HepG2 (cell line): ENCODE results near the gene FBXO41. TPM values are rescaled to one million over a fixed set of nuclear protein-coding genes. Genes with fewer than 3 reads are reported as not detected.

Experiments used
- ATAC-seq: fragments of 200-7000 bp; cut with Tn5 transposase; 3 replicates; pipeline ENCODE4 v1.9.1; 2020; ENCODE audit warnings: mild to moderate bottlenecking, moderate library complexity
- BruUV-seq: library from RNA; stranded (reverse); fragments of 400-500 nt; replicated peaks from 2 replicates; lab custom pipeline; 2021; lab: Mats Ljungman, UMichigan
- CTCF ChIA-PET: fragments of 300-600 bp; formaldehyde crosslinking; extraction: SDS; loops from one replicate; lab custom pipeline; 2021; ENCODE audit warnings: low total read pairs, inconsistent platforms, low intra/inter-chr PET ratio; lab: Yijun Ruan, JAX
- POLR2A ChIA-PET: fragments of 350-600 bp; sonication (Branson Sonifier 250); formaldehyde crosslinking; loops from one replicate; lab custom pipeline; 2020; ENCODE audit warnings: antibody characterized with exemption, inconsistent platforms; lab: Yijun Ruan, JAX
- DNase-seq: peaks from one replicate; pipeline ENCODE4 v3.0.0-alpha.2; 2015; ENCODE audit warnings: low spot score
- FAIRE-seq: peaks from 3 replicates; lab custom pipeline; 2011; peaks lifted over from hg19 to GRCh38; lab: Jason Lieb, UNC
- H2AFZ ChIP-seq: one replicate; pipeline ENCODE4 v1.6.1; 2011; ENCODE audit warnings: low read length, inconsistent platforms
- H3K27ac ChIP-seq: fragments of 300-600 bp; 3 replicates; pipeline ENCODE4 v1.8.0; 2011; ENCODE audit warnings: mixed run types, mild to moderate bottlenecking, mixed read lengths, low read length, inconsistent platforms; ENCODE audit not compliant: insufficient read depth; ENCODE audit errors: extremely low read length
- H3K27me3 ChIP-seq, 2 experiments: fragments of 200-600 bp in 1 of 2; 2 replicates in 1 of 2; 3 replicates in 1 of 2; pipeline versions ENCODE4 v1.6.0 to v1.8.0; 2011; ENCODE audit warnings: low read length in 2 of 2, mild to moderate bottlenecking in 2 of 2, moderate library complexity in 2 of 2, inconsistent platforms in 1 of 2; ENCODE audit not compliant: insufficient read depth in 2 of 2, control insufficient read depth in 1 of 2
- H3K36me3 ChIP-seq, 2 experiments: fragments of 200-600 bp in 1 of 2; replicated peaks in 1 of 2; 2 replicates in 1 of 2; 3 replicates in 1 of 2; pipeline versions ENCODE4 v1.5.1 to v1.8.0; 2011; ENCODE audit warnings: low read length in 2 of 2, inconsistent platforms in 1 of 2; ENCODE audit not compliant: insufficient read depth in 2 of 2, control insufficient read depth in 1 of 2
- H3K4me1 ChIP-seq: 2 replicates; pipeline ENCODE4 v1.5.1; 2012; ENCODE audit warnings: low read length, inconsistent platforms; ENCODE audit not compliant: insufficient read depth
- H3K4me2 ChIP-seq: 2 replicates; pipeline ENCODE4 v1.6.0; 2011; ENCODE audit warnings: low read depth, low read length, inconsistent platforms
- H3K4me3 ChIP-seq, 3 experiments: fragments of 200-600 bp in 1 of 3; sonication (generic), shearing (Covaris generic) in 1 of 3; replicated peaks in 1 of 3; 2 replicates each; pipeline ENCODE4 v1.5.1; 2011 to 2016; ENCODE audit warnings: low read length in 3 of 3, inconsistent platforms in 2 of 3, low read depth in 2 of 3, mild to moderate bottlenecking in 2 of 3, control low read depth in 1 of 3, mixed read lengths in 1 of 3; ENCODE audit not compliant: insufficient read depth in 1 of 3
- H3K79me2 ChIP-seq: one replicate; pipeline ENCODE4 v1.6.1; 2011; ENCODE audit warnings: low read length, inconsistent platforms; ENCODE audit not compliant: insufficient read depth
- H3K9ac ChIP-seq: 2 replicates; pipeline ENCODE4 v1.6.0; 2011; ENCODE audit warnings: mild to moderate bottlenecking, low read depth, low read length, inconsistent platforms; ENCODE audit not compliant: insufficient read depth
- H3K9me3 ChIP-seq: 2 replicates; pipeline ENCODE4 v1.5.1; 2012; ENCODE audit warnings: mild to moderate bottlenecking, low read length
- H4K20me1 ChIP-seq: 2 replicates; pipeline ENCODE4 v1.6.0; 2011; ENCODE audit warnings: inconsistent platforms, mild to moderate bottlenecking, low read length, moderate library complexity; ENCODE audit not compliant: insufficient read depth
- ATF7 ChIP-seq, 2 experiments: fragments of 450-650 bp in 1 of 2; sonication (generic) in 1 of 2; formaldehyde crosslinking in 1 of 2; IDR thresholded peaks; 2 replicates each; pipeline versions ENCODE4 v1.4.0 to v1.6.1; 2016 to 2020; ENCODE audit warnings: antibody characterized with exemption in 1 of 2, mild to moderate bottlenecking in 1 of 2, missing genetic modification reagents in 1 of 2
- CREB1 ChIP-seq, 2 experiments: fragments of 450-650 bp in 1 of 2; IDR thresholded peaks; 2 replicates each; pipeline ENCODE4 v1.6.1; 2016 to 2017; ENCODE audit warnings: control low read depth in 1 of 2, mild to moderate bottlenecking in 1 of 2, missing compliant biosample characterization in 1 of 2, missing genetic modification characterization in 1 of 2
- HNF4A ChIP-seq: sonication (generic); formaldehyde crosslinking; IDR thresholded peaks from 2 replicates; pipeline ENCODE4 v1.4.0; 2020; ENCODE audit warnings: missing genetic modification reagents
- NR2F2 ChIP-seq: IDR thresholded peaks from 2 replicates; pipeline ENCODE4 v1.6.1; 2012; ENCODE audit warnings: low read depth, inconsistent platforms, borderline replicate concordance
- SP5 ChIP-seq: IDR thresholded peaks from 2 replicates; pipeline ENCODE4 v1.6.1; 2016; ENCODE audit warnings: low read depth, borderline replicate concordance
- ZBTB25 ChIP-seq: IDR thresholded peaks from 2 replicates; pipeline ENCODE4 v1.6.1; 2018; ENCODE audit warnings: missing genetic modification reagents
- ZBTB33 ChIP-seq: sonication (generic); formaldehyde crosslinking; IDR thresholded peaks from 2 replicates; pipeline ENCODE4 v1.4.0; 2020; ENCODE audit warnings: missing genetic modification reagents
- ZNF124 ChIP-seq: sonication (generic); formaldehyde crosslinking; IDR thresholded peaks from 2 replicates; pipeline ENCODE4 v1.4.0; 2020; ENCODE audit warnings: missing genetic modification reagents
- ZNF138 ChIP-seq: sonication (generic); formaldehyde crosslinking; IDR thresholded peaks from 2 replicates; pipeline ENCODE4 v1.5.0; 2020; ENCODE audit warnings: mild to moderate bottlenecking, low read depth, missing genetic modification reagents
- ZNF577 ChIP-seq: sonication (generic); formaldehyde crosslinking; IDR thresholded peaks from 2 replicates; pipeline ENCODE4 v1.4.0; 2020; ENCODE audit warnings: mild to moderate bottlenecking, low read depth, missing genetic modification reagents, borderline replicate concordance
- ZNF772 ChIP-seq: sonication (generic); formaldehyde crosslinking; IDR thresholded peaks from 2 replicates; pipeline ENCODE4 v1.5.0; 2020; ENCODE audit warnings: mild to moderate bottlenecking, missing genetic modification reagents
- WGBS: methylation state at CpG from one replicate; pipeline ENCODE4 v1.1.6; 2017; ENCODE audit warnings: low lambda C conversion rate; 5-methylcytosine and 5-hydroxymethylcytosine counted together
- in situ Hi-C: cut with HindIII; loops from 2 replicates; pipeline ENCODE4 v1.10.0; 2017; ENCODE audit warnings: low pct_unique_long_range_greater_than_20kb; ENCODE audit not compliant: extremely low pct_ligation_motif_present
- intact Hi-C: fragments of 100-400 bp; cut with micrococcal nuclease; formaldehyde crosslinking; loops from one replicate; pipeline ENCODE4 v1.10.0; 2022; ENCODE audit not compliant: unreplicated experiment
- polyA plus RNA-seq, 8 experiments: library from polyadenylated mRNA; depleted of rRNA in 3 of 8; stranded (reverse) in 7 of 8; unstranded in 1 of 8; fragments of >200 nt; fragmentation: Illumina TruSeq in 4 of 8; extraction: Trizol in 4 of 8; gene quantifications; 2 replicates each; pipeline versions ENCODE4 v1.2.1 to v1.2.3, GENCODE V29; 2011 to 2016; ENCODE audit warnings: low read depth in 4 of 8, missing spikeins in 1 of 8, mixed read lengths in 1 of 8; ENCODE audit not compliant: insufficient read depth in 1 of 8
- total RNA-seq, 5 experiments: library from RNA; depleted of rRNA; stranded (reverse); fragments of >200 nt; fragmentation: Illumina TruSeq; extraction: Trizol; gene quantifications; 2 replicates each; pipeline ENCODE4 v1.2.3, GENCODE V29; 2016; ENCODE audit warnings: low read depth in 1 of 5
- TF ChIP-seq, protein P1 (sequence below): sonication (generic); formaldehyde crosslinking; IDR thresholded peaks from 2 replicates; pipeline ENCODE4 v1.5.1; 2020; ENCODE audit warnings: missing genetic modification reagents, mild to moderate bottlenecking, borderline replicate concordance

The FBXO41 gene
- total and polyA plus RNA-seq, 2 of the 13 experiments (the other 11 are each of a cell fraction or from before 2014, with no cell fraction given): 4.2 to 10.3 TPM

DNA sequence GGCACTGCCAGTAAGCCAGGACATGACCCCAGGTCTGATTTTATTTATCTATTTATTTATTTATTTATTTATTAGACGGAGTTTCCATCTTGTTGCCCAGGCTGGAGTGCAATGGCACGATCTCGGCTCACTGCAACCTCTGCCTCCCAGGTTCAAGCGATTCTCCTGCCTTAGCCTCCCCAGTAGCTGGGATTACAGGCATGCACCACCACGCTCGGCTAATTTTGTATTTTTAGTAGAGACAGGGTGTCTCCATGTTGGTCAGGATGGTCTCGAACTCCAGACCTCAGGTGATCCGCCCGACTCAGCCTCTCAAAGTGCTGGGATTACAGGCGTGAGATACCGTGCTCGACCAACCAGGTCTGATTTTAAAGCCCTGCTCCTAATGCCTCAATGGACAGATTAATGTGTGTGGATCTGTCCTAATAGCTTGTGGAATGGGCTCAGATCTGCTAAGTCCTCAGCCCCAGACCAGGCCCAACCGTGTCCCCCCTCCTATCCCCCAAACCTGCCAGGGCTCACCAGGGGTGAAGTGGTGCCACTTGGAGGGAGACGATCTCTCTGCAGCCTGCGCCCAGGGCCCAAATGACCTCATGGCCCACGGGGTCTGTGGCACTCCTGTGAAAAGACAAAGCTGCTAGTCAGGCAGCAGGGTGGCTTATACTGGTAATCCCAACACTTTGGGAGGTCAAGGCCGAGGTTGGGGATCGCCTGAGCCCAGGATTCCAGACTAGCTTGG, 21.4 kb downstream of the FBXO41 start (continued):
- peak; percentile 30; the same call in 1 of the 2 replicates for TF ChIP-seq HNF4A (CRISPR knock-in tag)

DNA sequence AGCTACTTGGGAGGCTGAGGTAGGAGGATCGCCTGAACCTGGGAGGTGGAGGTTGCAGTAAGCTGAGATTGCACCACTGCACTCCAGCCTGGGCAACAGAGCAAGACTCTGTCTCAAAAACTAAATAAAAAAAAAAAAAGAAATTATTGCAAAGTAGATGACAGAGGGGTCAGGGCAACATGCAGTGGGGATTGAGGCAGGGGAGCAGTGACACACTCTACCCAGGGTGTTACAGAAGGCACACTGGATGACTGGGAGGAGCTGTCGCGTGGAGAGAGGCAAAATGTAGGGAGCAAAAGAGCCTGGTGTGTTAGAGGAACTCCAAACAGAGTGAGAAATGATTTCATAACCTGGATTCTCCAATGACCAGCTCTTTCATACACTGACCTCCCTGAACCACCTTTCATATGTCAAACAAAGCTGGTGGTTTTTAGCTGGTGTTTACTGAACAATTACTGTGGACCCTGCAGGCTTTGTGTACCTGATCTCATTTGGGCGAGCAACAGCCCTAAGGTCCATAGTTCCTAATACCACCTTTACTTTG, 22.1 kb downstream of the FBXO41 start:
- H4K20me1 ChIP-seq: no peaks in the 10 kb centered on the region
- peak overlapping the region; percentile 29; the same call in 1 of the 2 replicates for H3K4me2 ChIP-seq
- no TSS peak for BruUV-seq
- WGBS: 16% methylated on average over 4 of the region's 4 CpGs
- peak overlapping the region; percentile 70 for H3K27ac ChIP-seq
- CTCF ChIA-PET: no interaction called here
- in situ Hi-C loops: no loop called here
- DNase-seq: peak; percentile 97
- H3K4me1 ChIP-seq: peaks cover 51% of the 10 kb centered on the region
- no peak overlapping the region for H3K9ac ChIP-seq
- intact Hi-C loops: loop anchor here (1.0 to 5.0 kb wide), 4 partner anchors 28 to 100 kb away; partner anchors contain the start of gene CCT7
- H2AFZ ChIP-seq: no peak overlapping the region
- H3K27me3 ChIP-seq: no peaks in the 10 kb centered on the region
- peak; percentile 100 for FAIRE-seq
- H3K4me3 ChIP-seq: no peak overlapping the region
- peaks cover 2 to 10% of the 10 kb centered on the region in 2 experiments; a peak in 4 of 5 replicates for H3K36me3 ChIP-seq
- H3K9me3 ChIP-seq: no peaks in the 10 kb centered on the region
- ATAC-seq: peak; percentile 81
- no peaks in the 10 kb centered on the region for H3K79me2 ChIP-seq
- POLR2A ChIA-PET: interaction anchor here (0.8 to 1.8 kb wide), 9 partner anchors 8 to 123 kb away, joined by 3 to 15 read pairs (median 4); partner anchors contain the start of genes ALMS1, CCT7, FBXO41 and PRADC1
- TF ChIP-seq ZNF577 (CRISPR knock-in tag): no peak
- peak; percentile 51; the same call in 1 of the 2 replicates for TF ChIP-seq ZNF772 (CRISPR knock-in tag)
- peak; percentile 71; the same call in 1 of the 2 replicates for TF ChIP-seq ZBTB25 (CRISPR knock-in tag)
- no peak for TF ChIP-seq ZBTB33 (CRISPR knock-in tag)
- peak; percentile 80 for TF ChIP-seq SP5 (CRISPR knock-in tag)
- TF ChIP-seq NR2F2: peak; percentile 84
- peak; percentile 75; the same call in 1 of the 2 replicates for TF ChIP-seq ZNF124 (CRISPR knock-in tag)
- TF ChIP-seq, protein P1, sequence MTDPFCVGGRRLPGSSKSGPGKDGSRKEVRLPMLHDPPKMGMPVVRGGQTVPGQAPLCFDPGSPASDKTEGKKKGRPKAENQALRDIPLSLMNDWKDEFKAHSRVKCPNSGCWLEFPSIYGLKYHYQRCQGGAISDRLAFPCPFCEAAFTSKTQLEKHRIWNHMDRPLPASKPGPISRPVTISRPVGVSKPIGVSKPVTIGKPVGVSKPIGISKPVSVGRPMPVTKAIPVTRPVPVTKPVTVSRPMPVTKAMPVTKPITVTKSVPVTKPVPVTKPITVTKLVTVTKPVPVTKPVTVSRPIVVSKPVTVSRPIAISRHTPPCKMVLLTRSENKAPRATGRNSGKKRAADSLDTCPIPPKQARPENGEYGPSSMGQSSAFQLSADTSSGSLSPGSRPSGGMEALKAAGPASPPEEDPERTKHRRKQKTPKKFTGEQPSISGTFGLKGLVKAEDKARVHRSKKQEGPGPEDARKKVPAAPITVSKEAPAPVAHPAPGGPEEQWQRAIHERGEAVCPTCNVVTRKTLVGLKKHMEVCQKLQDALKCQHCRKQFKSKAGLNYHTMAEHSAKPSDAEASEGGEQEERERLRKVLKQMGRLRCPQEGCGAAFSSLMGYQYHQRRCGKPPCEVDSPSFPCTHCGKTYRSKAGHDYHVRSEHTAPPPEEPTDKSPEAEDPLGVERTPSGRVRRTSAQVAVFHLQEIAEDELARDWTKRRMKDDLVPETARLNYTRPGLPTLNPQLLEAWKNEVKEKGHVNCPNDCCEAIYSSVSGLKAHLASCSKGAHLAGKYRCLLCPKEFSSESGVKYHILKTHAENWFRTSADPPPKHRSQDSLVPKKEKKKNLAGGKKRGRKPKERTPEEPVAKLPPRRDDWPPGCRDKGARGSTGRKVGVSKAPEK (CRISPR knock-in tag): no peak
- TF ChIP-seq ATF7 (IDR thresholded peaks at IDR 0.05): peak; percentile 38; the same call in 1 of the 2 replicates
- no peak for TF ChIP-seq ATF7 (CRISPR knock-in tag; IDR thresholded peaks at IDR 0.05)
- TF ChIP-seq ZNF138 (CRISPR knock-in tag): 0 out of 2 replicates have a peak, but pooled peaks have one; percentile 22
- TF ChIP-seq CREB1 (IDR thresholded peaks at IDR 0.05): 0 out of 2 replicates have a peak, but pooled peaks have one; percentile 32
- TF ChIP-seq CREB1 (CRISPR knock-in tag; IDR thresholded peaks at IDR 0.05): no peak; the same call in 1 of the 2 replicates
